Measurements from ENCODE around the gene DCTD. TPM values are rescaled to one million over a fixed set of nuclear protein-coding genes. Genes with fewer than 3 reads are reported as not detected.

DCTD gene
- total and polyA plus RNA-seq, 2 of the 13 experiments (the other 11 are each of a cell fraction or from before 2014, with no cell fraction given) = 85.1 to 95.3 TPM

DNA sequence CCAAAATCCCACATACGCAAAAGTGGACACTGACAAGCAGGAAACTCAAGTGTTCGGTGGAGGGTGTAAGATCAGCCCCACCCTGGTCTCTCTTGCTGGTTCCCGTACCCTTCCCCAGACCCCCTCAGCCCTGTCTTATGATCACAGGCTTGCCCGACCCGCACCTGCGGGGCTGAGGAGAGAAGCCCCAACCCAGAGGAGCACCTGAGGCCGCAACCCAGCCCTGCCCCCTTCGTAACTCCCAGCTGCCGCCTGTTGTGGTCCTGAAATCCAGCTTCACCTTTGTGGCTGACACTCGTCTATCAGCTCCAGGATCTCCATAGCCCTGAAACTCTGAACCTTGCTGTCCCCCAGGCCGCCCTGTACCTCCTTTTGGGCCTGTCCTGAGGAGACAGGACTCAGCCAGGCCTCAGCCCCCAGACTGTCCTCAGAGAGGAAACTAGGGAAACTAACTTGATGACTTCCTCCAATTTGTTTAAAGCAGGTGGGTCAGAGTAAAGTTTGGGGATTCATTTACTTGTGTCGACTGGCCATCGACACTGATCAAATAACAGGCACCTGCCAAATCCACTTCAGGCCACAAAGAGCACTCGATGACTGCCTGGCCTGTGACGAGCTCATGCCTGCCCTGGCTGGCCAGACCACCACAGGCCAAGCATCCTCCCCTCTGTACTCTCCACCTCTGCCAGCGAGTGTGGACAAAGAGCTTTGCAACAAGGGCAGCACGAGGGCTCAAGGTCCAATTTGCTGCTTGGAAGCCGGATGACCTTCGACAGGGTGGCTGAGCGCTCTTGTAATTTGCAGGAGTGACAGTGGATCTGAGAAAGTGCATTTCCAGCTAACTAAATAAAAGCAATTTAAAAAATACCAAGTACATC is 19.3 kb downstream of the DCTD start (continued):
- TF ChIP-seq, protein P1, sequence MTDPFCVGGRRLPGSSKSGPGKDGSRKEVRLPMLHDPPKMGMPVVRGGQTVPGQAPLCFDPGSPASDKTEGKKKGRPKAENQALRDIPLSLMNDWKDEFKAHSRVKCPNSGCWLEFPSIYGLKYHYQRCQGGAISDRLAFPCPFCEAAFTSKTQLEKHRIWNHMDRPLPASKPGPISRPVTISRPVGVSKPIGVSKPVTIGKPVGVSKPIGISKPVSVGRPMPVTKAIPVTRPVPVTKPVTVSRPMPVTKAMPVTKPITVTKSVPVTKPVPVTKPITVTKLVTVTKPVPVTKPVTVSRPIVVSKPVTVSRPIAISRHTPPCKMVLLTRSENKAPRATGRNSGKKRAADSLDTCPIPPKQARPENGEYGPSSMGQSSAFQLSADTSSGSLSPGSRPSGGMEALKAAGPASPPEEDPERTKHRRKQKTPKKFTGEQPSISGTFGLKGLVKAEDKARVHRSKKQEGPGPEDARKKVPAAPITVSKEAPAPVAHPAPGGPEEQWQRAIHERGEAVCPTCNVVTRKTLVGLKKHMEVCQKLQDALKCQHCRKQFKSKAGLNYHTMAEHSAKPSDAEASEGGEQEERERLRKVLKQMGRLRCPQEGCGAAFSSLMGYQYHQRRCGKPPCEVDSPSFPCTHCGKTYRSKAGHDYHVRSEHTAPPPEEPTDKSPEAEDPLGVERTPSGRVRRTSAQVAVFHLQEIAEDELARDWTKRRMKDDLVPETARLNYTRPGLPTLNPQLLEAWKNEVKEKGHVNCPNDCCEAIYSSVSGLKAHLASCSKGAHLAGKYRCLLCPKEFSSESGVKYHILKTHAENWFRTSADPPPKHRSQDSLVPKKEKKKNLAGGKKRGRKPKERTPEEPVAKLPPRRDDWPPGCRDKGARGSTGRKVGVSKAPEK (CRISPR knock-in tag; IDR thresholded peaks at IDR 0.05; ENCODE audit: borderline replicate concordance) = 0 out of 2 replicates have a peak, but pooled peaks have one; percentile 81
- TF ChIP-seq MAZ (IDR thresholded peaks at IDR 0.05; ENCODE audit: borderline replicate concordance, low read depth, low read length) = no peak
- peak; percentile 72; the same call in 1 of the 2 replicates for TF ChIP-seq MAZ (CRISPR knock-in tag; IDR thresholded peaks at IDR 0.05; ENCODE audit: low read depth)
- no peak for TF ChIP-seq ZNF234 (CRISPR knock-in tag; conservative IDR thresholded peaks at IDR 0.05)
- peak; percentile 91 for TF ChIP-seq ZNF264 (CRISPR knock-in tag; IDR thresholded peaks at IDR 0.05)
- TF ChIP-seq ATM (IDR thresholded peaks at IDR 0.05; ENCODE audit: borderline replicate concordance) = no peak
- peak; percentile 88 for TF ChIP-seq FOXO1 (CRISPR knock-in tag; IDR thresholded peaks at IDR 0.05)
- TF ChIP-seq, protein P2, sequence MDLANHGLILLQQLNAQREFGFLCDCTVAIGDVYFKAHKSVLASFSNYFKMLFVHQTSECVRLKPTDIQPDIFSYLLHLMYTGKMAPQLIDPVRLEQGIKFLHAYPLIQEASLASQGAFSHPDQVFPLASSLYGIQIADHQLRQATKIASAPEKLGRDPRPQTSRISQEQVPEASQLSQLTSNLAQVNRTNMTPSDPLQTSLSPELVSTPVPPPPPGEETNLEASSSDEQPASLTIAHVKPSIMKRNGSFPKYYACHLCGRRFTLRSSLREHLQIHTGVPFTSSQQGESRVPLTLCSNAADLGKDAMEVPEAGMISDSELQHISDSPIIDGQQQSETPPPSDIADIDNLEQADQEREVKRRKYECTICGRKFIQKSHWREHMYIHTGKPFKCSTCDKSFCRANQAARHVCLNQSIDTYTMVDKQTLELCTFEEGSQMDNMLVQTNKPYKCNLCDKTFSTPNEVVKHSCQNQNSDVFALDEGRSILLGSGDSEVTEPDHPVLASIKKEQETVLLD (CRISPR knock-in tag; IDR thresholded peaks at IDR 0.05; ENCODE audit: low read depth) = peak; percentile 74; the same call in 1 of the 2 replicates
- TF ChIP-seq ZNF841 (CRISPR knock-in tag; IDR thresholded peaks at IDR 0.05; ENCODE audit: borderline replicate concordance) = no peak
- TF ChIP-seq GABPB1 (CRISPR knock-in tag; IDR thresholded peaks at IDR 0.05) = peak; percentile 71
- peak; percentile 75 for TF ChIP-seq FOSL2 (CRISPR knock-in tag; IDR thresholded peaks at IDR 0.05)
- TF ChIP-seq, protein P3, sequence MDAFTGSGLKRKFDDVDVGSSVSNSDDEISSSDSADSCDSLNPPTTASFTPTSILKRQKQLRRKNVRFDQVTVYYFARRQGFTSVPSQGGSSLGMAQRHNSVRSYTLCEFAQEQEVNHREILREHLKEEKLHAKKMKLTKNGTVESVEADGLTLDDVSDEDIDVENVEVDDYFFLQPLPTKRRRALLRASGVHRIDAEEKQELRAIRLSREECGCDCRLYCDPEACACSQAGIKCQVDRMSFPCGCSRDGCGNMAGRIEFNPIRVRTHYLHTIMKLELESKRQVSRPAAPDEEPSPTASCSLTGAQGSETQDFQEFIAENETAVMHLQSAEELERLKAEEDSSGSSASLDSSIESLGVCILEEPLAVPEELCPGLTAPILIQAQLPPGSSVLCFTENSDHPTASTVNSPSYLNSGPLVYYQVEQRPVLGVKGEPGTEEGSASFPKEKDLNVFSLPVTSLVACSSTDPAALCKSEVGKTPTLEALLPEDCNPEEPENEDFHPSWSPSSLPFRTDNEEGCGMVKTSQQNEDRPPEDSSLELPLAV (CRISPR knock-in tag; conservative IDR thresholded peaks at IDR 0.05; ENCODE audit: low read depth) = no peak
- no peak; the same call in 1 of the 2 replicates for TF ChIP-seq GATA4 (IDR thresholded peaks at IDR 0.05; ENCODE audit: borderline replicate concordance, low read depth)
- no peak for TF ChIP-seq STAT5B (CRISPR knock-in tag; IDR thresholded peaks at IDR 0.05)
- no peak for TF ChIP-seq TRIM24 (CRISPR knock-in tag; IDR thresholded peaks at IDR 0.05)
- no peak for TF ChIP-seq FOXA1 (IDR thresholded peaks at IDR 0.05)
- TF ChIP-seq FOXA1 (CRISPR knock-in tag; IDR thresholded peaks at IDR 0.05) = peak; percentile 83
- TF ChIP-seq NR3C1 (CRISPR knock-in tag; IDR thresholded peaks at IDR 0.05) = no peak
- TF ChIP-seq, protein P4, sequence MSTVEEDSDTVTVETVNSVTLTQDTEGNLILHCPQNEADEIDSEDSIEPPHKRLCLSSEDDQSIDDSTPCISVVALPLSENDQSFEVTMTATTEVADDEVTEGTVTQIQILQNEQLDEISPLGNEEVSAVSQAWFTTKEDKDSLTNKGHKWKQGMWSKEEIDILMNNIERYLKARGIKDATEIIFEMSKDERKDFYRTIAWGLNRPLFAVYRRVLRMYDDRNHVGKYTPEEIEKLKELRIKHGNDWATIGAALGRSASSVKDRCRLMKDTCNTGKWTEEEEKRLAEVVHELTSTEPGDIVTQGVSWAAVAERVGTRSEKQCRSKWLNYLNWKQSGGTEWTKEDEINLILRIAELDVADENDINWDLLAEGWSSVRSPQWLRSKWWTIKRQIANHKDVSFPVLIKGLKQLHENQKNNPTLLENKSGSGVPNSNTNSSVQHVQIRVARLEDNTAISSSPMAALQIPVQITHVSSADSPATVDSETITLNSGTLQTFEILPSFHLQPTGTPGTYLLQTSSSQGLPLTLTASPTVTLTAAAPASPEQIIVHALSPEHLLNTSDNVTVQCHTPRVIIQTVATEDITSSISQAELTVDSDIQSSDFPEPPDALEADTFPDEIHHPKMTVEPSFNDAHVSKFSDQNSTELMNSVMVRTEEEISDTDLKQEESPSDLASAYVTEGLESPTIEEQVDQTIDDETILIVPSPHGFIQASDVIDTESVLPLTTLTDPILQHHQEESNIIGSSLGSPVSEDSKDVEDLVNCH (CRISPR knock-in tag; IDR thresholded peaks at IDR 0.05) = no peak
- TF ChIP-seq, protein P5, sequence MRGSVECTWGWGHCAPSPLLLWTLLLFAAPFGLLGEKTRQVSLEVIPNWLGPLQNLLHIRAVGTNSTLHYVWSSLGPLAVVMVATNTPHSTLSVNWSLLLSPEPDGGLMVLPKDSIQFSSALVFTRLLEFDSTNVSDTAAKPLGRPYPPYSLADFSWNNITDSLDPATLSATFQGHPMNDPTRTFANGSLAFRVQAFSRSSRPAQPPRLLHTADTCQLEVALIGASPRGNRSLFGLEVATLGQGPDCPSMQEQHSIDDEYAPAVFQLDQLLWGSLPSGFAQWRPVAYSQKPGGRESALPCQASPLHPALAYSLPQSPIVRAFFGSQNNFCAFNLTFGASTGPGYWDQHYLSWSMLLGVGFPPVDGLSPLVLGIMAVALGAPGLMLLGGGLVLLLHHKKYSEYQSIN (CRISPR knock-in tag; IDR thresholded peaks at IDR 0.05; ENCODE audit: borderline replicate concordance) = no peak
- TF ChIP-seq SAP130 (CRISPR knock-in tag; IDR thresholded peaks at IDR 0.05; ENCODE audit: low read depth) = peak; percentile 93

Data from HepG2 (cell line).